HCT116 (cell line): ENCODE data around the gene METTL25. TPM values are rescaled to one million over a fixed set of nuclear protein-coding genes. Genes with fewer than 3 reads are reported as not detected.

Experiments used
- ATAC-seq: fragments of 200-7000 bp; cut with Tn5 transposase; 2 replicates; pipeline ENCODE4 v1.9.1; 2020; ENCODE audit warnings: mild to moderate bottlenecking, moderate library complexity
- BruUV-seq: library from RNA; stranded (reverse); fragments of 400-500 nt; replicated peaks from 2 replicates; lab custom pipeline; 2021; lab: Mats Ljungman, UMichigan
- CTCF ChIA-PET: fragments of 300-600 bp; sonication (Branson Sonifier 250); formaldehyde crosslinking; loops from one replicate; lab custom pipeline; 2021; ENCODE audit warnings: antibody characterized with exemption; lab: Charles Lee
- POLR2A ChIA-PET: fragments of 300-600, 350-600 bp; sonication (Branson Sonifier 250); formaldehyde crosslinking; loops from one replicate; lab custom pipeline; 2021; ENCODE audit warnings: antibody characterized with exemption; lab: Charles Lee
- RAD21 ChIA-PET, 2 experiments: fragments of 300-600 bp; sonication (Branson Sonifier 250); formaldehyde crosslinking; loops; one replicate each; lab custom pipeline; 2023; ENCODE audit warnings: low total read pairs in 2 of 2; ENCODE audit not compliant: uncharacterized antibody in 2 of 2, unreplicated experiment in 2 of 2, low non-redundant PET in 1 of 2; lab: Charles Lee
- DNase-seq: peaks from one replicate; pipeline ENCODE4 v3.0.0-alpha.2; 2010; ENCODE audit warnings: low read depth, low spot score
- H2AFZ ChIP-seq: fragments of 200-600 bp; shearing (Covaris generic), sonication (generic); 2 replicates; pipeline ENCODE4 v1.6.1; 2017; ENCODE audit warnings: low read depth, mixed run types, mixed read lengths, antibody characterized with exemption, low read length; ENCODE audit not compliant: poor library complexity, severe bottlenecking
- H3K27ac ChIP-seq: 2 replicates; pipeline ENCODE4 v1.5.1; 2012; ENCODE audit warnings: low read depth, low read length
- H3K27me3 ChIP-seq: fragments of 200-600 bp; sonication (generic); 2 replicates; pipeline ENCODE4 v1.6.1; 2016; ENCODE audit warnings: mixed run types, low read length, mixed read lengths; ENCODE audit not compliant: insufficient read depth
- H3K36me3 ChIP-seq, 2 experiments: fragments of 200-500 bp in 1 of 2; fragments of 200-600 bp in 1 of 2; sonication (Bioruptor generic) in 1 of 2; sonication (generic) in 1 of 2; 2 replicates each; pipeline versions ENCODE4 v1.5.1 to v1.6.1; 2014 to 2016; ENCODE audit warnings: low read length in 2 of 2, inconsistent platforms in 1 of 2, mixed read lengths in 1 of 2, mixed run types in 1 of 2; ENCODE audit not compliant: insufficient read depth in 2 of 2, control insufficient read depth in 1 of 2
- H3K4me1 ChIP-seq, 2 experiments: fragments of 200-600 bp in 1 of 2; sonication (generic) in 1 of 2; 2 replicates each; pipeline versions ENCODE4 v1.5.1 to v1.6.1; 2012 to 2017; ENCODE audit warnings: low read length in 2 of 2, inconsistent platforms in 1 of 2, mild to moderate bottlenecking in 1 of 2, mixed read lengths in 1 of 2, mixed run types in 1 of 2, moderate library complexity in 1 of 2; ENCODE audit not compliant: insufficient read depth in 2 of 2, control insufficient read depth in 1 of 2
- H3K4me2 ChIP-seq: fragments of 200-600 bp; sonication (generic); 2 replicates; pipeline ENCODE4 v1.6.1; 2017; ENCODE audit warnings: mixed run types, low read length, mixed read lengths
- H3K4me3 ChIP-seq, 2 experiments: fragments of 200-600 bp in 1 of 2; sonication (generic) in 1 of 2; replicated peaks in 1 of 2; 2 replicates each; pipeline ENCODE4 v1.5.1; 2011 to 2016; ENCODE audit warnings: low read length in 2 of 2, control low read depth in 1 of 2, low read depth in 1 of 2, mild to moderate bottlenecking in 1 of 2, mixed read lengths in 1 of 2, mixed run types in 1 of 2
- H3K79me2 ChIP-seq: fragments of 200-600 bp; sonication (generic); 2 replicates; pipeline ENCODE4 v1.6.1; 2017; ENCODE audit warnings: mild to moderate bottlenecking, mixed run types, low read length, moderate library complexity, mixed read lengths; ENCODE audit not compliant: insufficient read depth
- H3K9ac ChIP-seq: fragments of 200-600 bp; sonication (generic); 2 replicates; pipeline ENCODE4 v1.6.1; 2016; ENCODE audit warnings: low read length, mixed read lengths
- H3K9me2 ChIP-seq: fragments of 200-600 bp; sonication (generic), shearing (Covaris generic); 2 replicates; pipeline ENCODE4 v1.6.1; 2017; ENCODE audit warnings: mixed run types, mild to moderate bottlenecking, moderate library complexity; ENCODE audit not compliant: insufficient read depth
- H3K9me3 ChIP-seq, 2 experiments: fragments of 200-500 bp in 1 of 2; fragments of 200-600 bp in 1 of 2; sonication (Bioruptor generic) in 1 of 2; sonication (generic) in 1 of 2; 2 replicates each; pipeline ENCODE4 v1.6.1; 2014 to 2017; ENCODE audit warnings: low read length in 2 of 2, mixed read lengths in 2 of 2, inconsistent platforms in 1 of 2, low read depth in 1 of 2, mild to moderate bottlenecking in 1 of 2, mixed run types in 1 of 2, moderate library complexity in 1 of 2; ENCODE audit not compliant: control insufficient read depth in 1 of 2, insufficient read depth in 1 of 2
- H4K20me1 ChIP-seq: fragments of 200-600 bp; sonication (generic), shearing (Covaris generic); 2 replicates; pipeline ENCODE4 v1.6.1; 2017; ENCODE audit warnings: mixed run types, mild to moderate bottlenecking, moderate library complexity; ENCODE audit not compliant: insufficient read depth
- CEBPB ChIP-seq: IDR thresholded peaks from 2 replicates; pipeline ENCODE4 v1.6.1; 2012; ENCODE audit warnings: low read depth
- CTCF ChIP-seq, 3 experiments: fragments of 200-600 bp in 1 of 3; sonication (generic) in 1 of 3; IDR thresholded peaks in 2 of 3; conservative IDR thresholded peaks in 1 of 3; 2 replicates each; pipeline ENCODE4 v1.5.1; 2012 to 2017; ENCODE audit warnings: low read depth in 2 of 3, low read length in 2 of 3, antibody characterized with exemption in 1 of 3, borderline replicate concordance in 1 of 3, control low read depth in 1 of 3, mild to moderate bottlenecking in 1 of 3, mixed read lengths in 1 of 3, mixed run types in 1 of 3, moderate library complexity in 1 of 3; ENCODE audit not compliant: insufficient read depth in 1 of 3
- ELF1 ChIP-seq: IDR thresholded peaks from 2 replicates; pipeline ENCODE4 v1.6.1; 2012; ENCODE audit warnings: low read depth, borderline replicate concordance
- EZH2 ChIP-seq: fragments of 200-600 bp; sonication (generic); IDR thresholded peaks from 2 replicates; pipeline ENCODE4 v1.6.1; 2017; ENCODE audit warnings: antibody characterized with exemption, mixed run types
- FOSL1 ChIP-seq: IDR thresholded peaks from 2 replicates; pipeline ENCODE4 v1.6.1; 2012; ENCODE audit warnings: low read depth
- POLR2A ChIP-seq: IDR thresholded peaks from 2 replicates; pipeline ENCODE4 v1.7.0; 2011; ENCODE audit warnings: borderline replicate concordance; ENCODE audit not compliant: insufficient read depth, insufficient read length; ENCODE audit errors: extremely low read depth
- POLR2AphosphoS5 ChIP-seq: IDR thresholded peaks from 2 replicates; pipeline ENCODE4 v1.6.1; 2011; ENCODE audit warnings: mild to moderate bottlenecking, low read depth, low read length, moderate library complexity
- RAD21 ChIP-seq: IDR thresholded peaks from 2 replicates; pipeline ENCODE4 v1.6.1; 2012; ENCODE audit warnings: low read depth, mild to moderate bottlenecking
- SRF ChIP-seq: IDR thresholded peaks from 2 replicates; pipeline ENCODE4 v1.6.1; 2012; ENCODE audit warnings: low read depth
- ZNF274 ChIP-seq: fragments of 200-500 bp; sonication (Bioruptor generic); IDR thresholded peaks from 2 replicates; pipeline ENCODE4 v1.6.1; 2014; ENCODE audit warnings: mild to moderate bottlenecking, low read depth, low read length, inconsistent platforms
- intact Hi-C: fragments of 100-400 bp; cut with micrococcal nuclease; formaldehyde crosslinking; loops from 2 replicates; pipeline ENCODE4 v1.10.0; 2022
- total RNA-seq: library from RNA; stranded (reverse); gene quantifications from one replicate; pipeline ENCODE4 v1.2.1, GENCODE V29; 2021; ENCODE audit not compliant: unreplicated experiment

METTL25 gene
- total RNA-seq, 1 experiment from 2014 or later: 4.4 TPM

DNA sequence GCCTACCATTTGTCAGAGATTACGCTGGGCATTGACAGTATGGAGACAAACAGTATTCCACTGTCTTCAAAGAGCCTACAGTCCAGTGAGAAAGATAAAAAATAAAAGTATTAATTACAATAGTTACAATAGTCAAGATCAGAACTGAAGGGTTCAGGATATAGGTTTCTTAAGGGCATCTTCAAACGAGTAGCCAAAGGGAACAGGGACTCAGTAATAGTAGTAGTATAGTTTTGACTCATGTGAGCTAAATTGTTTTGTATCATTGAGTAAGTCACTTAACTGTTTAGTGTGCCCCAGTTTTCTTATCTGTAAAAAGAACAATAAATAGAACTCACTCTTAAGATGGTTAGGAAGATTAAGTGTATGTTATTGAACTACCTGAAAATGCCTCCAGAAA is 123.6 kb downstream of the METTL25 start:
- Histone ChIP-seq H3K4me2 (no peak overlapping the region), H3K4me3 (no peak overlapping the region), H3K9me3 (no peaks in the 10 kb centered on the region), H3K9ac (no peak overlapping the region), H4K20me1 (no peaks in the 10 kb centered on the region), H2AFZ (no peak overlapping the region), H3K9me2 (no peaks in the 10 kb centered on the region), H3K4me1 (no peaks in the 10 kb centered on the region), H3K79me2 (no peaks in the 10 kb centered on the region), H3K27me3 (no peaks in the 10 kb centered on the region), H3K27ac (no peak overlapping the region), H3K36me3 (no peaks in the 10 kb centered on the region)
- ChIA-PET POLR2A (no interaction called here), CTCF (no interaction called here), RAD21 (no interaction called here)
- no peak for DNase-seq
- intact Hi-C loops: no loop called here
- no peak for ATAC-seq
- no peak for TF ChIP-seq CTCF (IDR thresholded peaks at IDR 0.05 in 2 of 3, conservative IDR thresholded peaks at IDR 0.05 in 1 of 3; ENCODE audit: borderline replicate concordance in 1 of 3, insufficient read depth in 1 of 3, low read depth in 2 of 3, low read length in 2 of 3)
- no peak for TF ChIP-seq ZNF274
- no peak for TF ChIP-seq CEBPB
- no peak for TF ChIP-seq ELF1
- TF ChIP-seq SRF: no peak
- no peak for TF ChIP-seq FOSL1
- no peak for TF ChIP-seq EZH2
- no peak for TF ChIP-seq POLR2AphosphoS5
- no peak for TF ChIP-seq POLR2A
- no peak for TF ChIP-seq RAD21
- no TSS peak for BruUV-seq
